GM12892 (cell line): ENCODE measurements around the gene MIER2.

Source experiments
- POLR2A ChIP-seq: IDR thresholded peaks from 2 replicates; pipeline ENCODE4 v1.6.1; 2011; ENCODE audit warnings: low read depth, low read length, control low read depth
- POLR2AphosphoS5 ChIP-seq: IDR thresholded peaks from 2 replicates; pipeline ENCODE4 v1.6.1; 2011; ENCODE audit warnings: low read depth, low read length, control low read depth

- TF ChIP-seq POLR2AphosphoS5 (no peak), POLR2A (no peak)
These were observed 52.9 kb downstream of the MIER2 start for GRCh38 chr19:291561-292280.
